Right lobe of liver (tissue), 6 donors: ENCODE data around the gene PROSER2. TPM values are rescaled to one million over a fixed set of nuclear protein-coding genes. Genes with fewer than 3 reads are reported as not detected.

Experiments used
- ATAC-seq, 4 donors: fragments of 200-7000 bp; cut with Tn5 transposase; one replicate each; pipeline ENCODE4 v1.9.1; 2020; ENCODE audit warnings: mild to moderate bottlenecking in 4 of 4, moderate library complexity in 4 of 4
- DNase-seq, 3 donors: peaks; one replicate each; pipeline ENCODE4 v3.0.0-alpha.2; 2020
- H3K27ac ChIP-seq, 3 donors: fragments of 200-600 bp; one replicate each; pipeline ENCODE4 v1.8.0; 2022
- H3K27me3 ChIP-seq, 2 donors: fragments of 200-600 bp; one replicate each; pipeline ENCODE4 v1.8.0; 2022
- H3K36me3 ChIP-seq, 4 donors: fragments of 200-600 bp; sonication (generic) in 1 of 4; one replicate each; pipeline versions ENCODE4 v1.5.1 to v1.8.0; 2017 to 2022; ENCODE audit warnings: control low read depth in 1 of 4
- H3K4me1 ChIP-seq, 4 donors: fragments of 200-600 bp; sonication (generic) in 1 of 4; one replicate each; pipeline versions ENCODE4 v1.5.1 to v1.8.0; 2017 to 2022; ENCODE audit warnings: control low read depth in 1 of 4
- H3K4me3 ChIP-seq, 3 donors: fragments of 200-600 bp; one replicate each; pipeline ENCODE4 v1.8.0; 2022
- H3K9me3 ChIP-seq, 4 donors: fragments of 200-600 bp; sonication (generic) in 1 of 4; one replicate each; pipeline versions ENCODE4 v1.5.1 to v1.8.0; 2017 to 2022; ENCODE audit warnings: control low read depth in 1 of 4
- POLR2A ChIP-seq: fragments of 450-650 bp; IDR thresholded peaks from one replicate; pipeline ENCODE4 v1.6.1; 2017; ENCODE audit warnings: antibody characterized with exemption, mild to moderate bottlenecking
- WGBS: methylation state at CpG from one replicate; pipeline ENCODE4 v1.1.6; 2018; ENCODE audit warnings: low coverage, low lambda C conversion rate; ENCODE audit not compliant: insufficient coverage; ENCODE audit errors: missing lambda C conversion rate; 5-methylcytosine and 5-hydroxymethylcytosine counted together
- intact Hi-C, 2 donors: fragments of 100-400 bp; cut with DNase I; formaldehyde crosslinking; loops; one replicate each; pipeline versions ENCODE4 v1.11.2 to v1.14.1; 2022
- total RNA-seq, 6 experiments: library from RNA; depleted of rRNA in 2 of 6; stranded (reverse); fragments of >200 nt in 2 of 6; fragmentation: NEBNext Ultra II Directional in 3 of 6; extraction: Animal tissue kit (Norgen Biotek cat#: 25700) in 3 of 6; gene quantifications; one replicate each; pipeline versions ENCODE4 v1.1.0 to v1.2.4, GENCODE V29; 2016 to 2023
- TF ChIP-seq, protein P1 (sequence below), 4 donors: fragments of 200-600 bp in 3 of 4; fragments of 450-650 bp in 1 of 4; IDR thresholded peaks; one replicate each; pipeline versions ENCODE4 v1.5.1 to v1.8.0; 2016 to 2022; ENCODE audit warnings: antibody characterized with exemption in 4 of 4, mild to moderate bottlenecking in 2 of 4
- donor health status: DM: no; HTN: yes; CAD: no.
- donor health status: DM: no; HTN: no; CAD: no.
- donor health status: DM: no; HTN: no; CAD: no.
- donor health status: DM: no; HTN: yes; CAD: no.
- donor health status: DM: no; HTN: yes; CAD: no.

The PROSER2 gene
- total RNA-seq, 6 experiments from 2014 or later = 24.5 to 65.9 (median 26.8) TPM

DNA sequence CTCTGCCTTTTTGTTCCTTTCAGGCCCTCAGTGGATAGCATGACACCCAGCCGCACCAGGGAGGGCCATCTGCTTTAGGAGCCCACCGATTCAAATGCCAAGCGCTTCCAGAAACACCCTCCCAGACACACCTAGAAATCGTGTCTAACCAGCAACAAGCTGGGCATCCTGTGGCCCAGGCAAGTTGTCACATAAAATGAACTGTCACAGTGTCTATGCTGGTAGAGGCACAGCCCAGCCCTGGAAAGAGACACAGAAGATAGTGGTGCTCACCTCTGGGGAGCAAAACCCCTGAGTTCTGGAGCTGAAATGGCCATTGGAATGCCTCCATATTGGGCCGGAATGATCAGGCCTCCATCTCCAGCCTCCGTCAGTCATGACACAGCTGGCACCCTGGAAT, 42.0 kb upstream of the PROSER2 start:
- Histone ChIP-seq H3K27me3 (no peaks in the 10 kb centered on the region), H3K4me3 (no peak overlapping the region), H3K9me3 (no peaks in the 10 kb centered on the region), H3K4me1 (peaks cover 0 to 8% (median 3%) of the 10 kb centered on the region in 4 donors), H3K36me3 (no peaks in the 10 kb centered on the region), H3K27ac (no peak overlapping the region)
- 80% methylated on average over 2 of the region's 6 CpGs for WGBS
- intact Hi-C loops = no loop called here
- ATAC-seq (no peak), DNase-seq (no peak)
- TF ChIP-seq, protein P1, sequence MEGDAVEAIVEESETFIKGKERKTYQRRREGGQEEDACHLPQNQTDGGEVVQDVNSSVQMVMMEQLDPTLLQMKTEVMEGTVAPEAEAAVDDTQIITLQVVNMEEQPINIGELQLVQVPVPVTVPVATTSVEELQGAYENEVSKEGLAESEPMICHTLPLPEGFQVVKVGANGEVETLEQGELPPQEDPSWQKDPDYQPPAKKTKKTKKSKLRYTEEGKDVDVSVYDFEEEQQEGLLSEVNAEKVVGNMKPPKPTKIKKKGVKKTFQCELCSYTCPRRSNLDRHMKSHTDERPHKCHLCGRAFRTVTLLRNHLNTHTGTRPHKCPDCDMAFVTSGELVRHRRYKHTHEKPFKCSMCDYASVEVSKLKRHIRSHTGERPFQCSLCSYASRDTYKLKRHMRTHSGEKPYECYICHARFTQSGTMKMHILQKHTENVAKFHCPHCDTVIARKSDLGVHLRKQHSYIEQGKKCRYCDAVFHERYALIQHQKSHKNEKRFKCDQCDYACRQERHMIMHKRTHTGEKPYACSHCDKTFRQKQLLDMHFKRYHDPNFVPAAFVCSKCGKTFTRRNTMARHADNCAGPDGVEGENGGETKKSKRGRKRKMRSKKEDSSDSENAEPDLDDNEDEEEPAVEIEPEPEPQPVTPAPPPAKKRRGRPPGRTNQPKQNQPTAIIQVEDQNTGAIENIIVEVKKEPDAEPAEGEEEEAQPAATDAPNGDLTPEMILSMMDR (IDR thresholded peaks at IDR 0.05) = no peak
- TF ChIP-seq POLR2A = no peak

DNA sequence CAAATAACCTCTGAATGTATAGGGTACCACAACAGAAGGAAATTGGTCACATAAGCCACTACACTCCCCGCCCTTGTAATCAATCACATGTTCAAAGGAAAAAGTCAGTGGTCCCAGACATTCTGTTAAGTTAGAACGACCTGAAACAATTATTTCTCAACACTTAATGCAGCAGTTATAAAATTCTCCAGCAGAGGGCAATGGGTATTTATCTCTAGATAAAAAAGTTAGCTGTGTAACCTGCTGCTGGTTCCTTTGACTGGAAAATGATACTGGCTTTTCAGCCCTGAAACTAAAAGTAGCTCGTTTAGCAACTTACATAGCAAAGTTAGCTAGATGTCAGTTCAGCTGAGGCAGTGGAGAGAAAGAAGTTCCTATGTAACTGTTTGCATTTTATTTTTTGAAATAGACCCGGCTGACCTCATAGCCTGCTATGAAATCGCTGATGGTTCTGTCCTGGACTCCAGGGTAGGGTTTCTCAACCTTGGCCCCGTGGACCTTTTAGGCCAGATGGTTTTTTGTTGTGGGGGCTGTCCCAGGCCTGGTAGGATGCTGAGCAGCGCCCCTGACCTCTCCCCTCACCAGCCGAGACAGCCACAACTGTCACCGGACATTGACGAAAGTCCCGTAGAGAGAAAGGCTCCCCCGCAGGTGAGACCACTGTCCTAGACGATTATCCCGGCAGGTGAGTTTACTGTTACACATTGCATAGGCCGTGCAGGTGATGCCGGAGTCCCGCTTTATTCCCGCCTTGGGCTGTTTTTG, 40.2 kb upstream of the PROSER2 start:
- Histone ChIP-seq H3K36me3 (no peaks in the 10 kb centered on the region), H3K4me3 (no peak overlapping the region), H3K9me3 (no peaks in the 10 kb centered on the region), H3K4me1 (peaks cover 0 to 8% (median 3%) of the 10 kb centered on the region in 4 donors), H3K27me3 (no peaks in the 10 kb centered on the region), H3K27ac (peak overlapping the region in 2 of 3 donors; percentile 6 to 18)
- 26% methylated on average over 8 of the region's 18 CpGs for WGBS
- DNase-seq = no peak
- TF ChIP-seq POLR2A = no peak
- TF ChIP-seq, protein P1 (IDR thresholded peaks at IDR 0.05) = peak; percentile 70 to 92 (median 76)
- intact Hi-C loops = no loop called here
- peak; percentile 85 to 88 (median 87) for ATAC-seq

DNA sequence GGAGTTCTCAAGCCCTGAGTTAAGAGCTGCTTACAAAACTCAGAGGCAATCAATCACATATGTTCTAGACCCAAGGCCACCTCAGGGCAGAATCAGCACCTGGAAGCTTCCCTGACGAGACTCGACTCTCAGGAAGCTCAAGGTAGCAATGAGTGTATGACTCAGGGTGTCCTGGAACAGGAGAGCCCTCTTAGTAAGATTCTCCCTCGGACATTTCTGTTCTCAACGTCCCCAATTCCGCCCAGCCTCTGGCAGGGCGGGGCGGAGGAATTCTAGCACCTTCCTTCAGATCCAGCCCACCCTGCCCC, 39.6 kb upstream of the PROSER2 start:
- Histone ChIP-seq H3K4me3 (no peak overlapping the region), H3K36me3 (no peaks in the 10 kb centered on the region), H3K9me3 (no peaks in the 10 kb centered on the region), H3K4me1 (peaks cover 0 to 8% (median 3%) of the 10 kb centered on the region in 4 donors), H3K27me3 (no peaks in the 10 kb centered on the region), H3K27ac (no peak overlapping the region)
- 44% methylated on average over 2 of the region's 7 CpGs for WGBS
- TF ChIP-seq, protein P1 (IDR thresholded peaks at IDR 0.05) = no peak
- no peak for TF ChIP-seq POLR2A
- DNase-seq = no peak
- intact Hi-C loops = no loop called here
- no peak for ATAC-seq

DNA sequence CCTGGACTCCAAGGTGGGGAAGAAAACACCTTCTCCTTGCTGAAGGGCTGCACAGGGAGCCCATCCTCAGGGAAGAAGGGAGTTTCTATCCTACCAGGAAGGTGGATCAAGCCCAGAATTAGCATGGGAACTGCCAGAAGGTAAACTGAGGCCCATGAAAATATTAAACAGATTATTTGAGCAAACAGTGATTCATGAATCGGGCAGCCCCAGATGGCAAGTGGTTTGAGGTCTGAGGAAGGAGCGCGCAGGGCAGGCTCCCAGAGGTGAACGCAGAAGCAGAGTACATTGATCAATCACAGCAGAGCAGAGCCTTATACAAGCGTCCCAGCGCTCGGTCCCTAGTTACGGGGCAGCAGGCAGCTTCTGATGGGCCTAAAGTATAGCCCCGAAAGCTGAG, 35.8 kb upstream of the PROSER2 start:
- ATAC-seq = no peak
- intact Hi-C loops = no loop called here
- H3K27me3 ChIP-seq = no peaks in the 10 kb centered on the region
- H3K4me1 ChIP-seq = peaks cover 0 to 8% (median 3%) of the 10 kb centered on the region in 4 donors
- H3K27ac ChIP-seq = no peak overlapping the region
- no peaks in the 10 kb centered on the region for H3K36me3 ChIP-seq
- TF ChIP-seq, protein P1 (IDR thresholded peaks at IDR 0.05) = no peak
- no peak for TF ChIP-seq POLR2A
- no peak for DNase-seq
- H3K9me3 ChIP-seq = no peaks in the 10 kb centered on the region
- no peak overlapping the region for H3K4me3 ChIP-seq
- 94% methylated on average over 4 of the region's 9 CpGs for WGBS
